IMR-90 (cell line): ENCODE results near the gene MRTO4. TPM values are rescaled to one million over a fixed set of nuclear protein-coding genes. Genes with fewer than 3 reads are reported as not detected.

Experiments used
- ATAC-seq: fragments of 200-7000 bp; cut with Tn5 transposase; 2 replicates; pipeline ENCODE4 v1.9.1; 2020; ENCODE audit warnings: low read depth, mild to moderate bottlenecking, moderate library complexity
- BruUV-seq: library from RNA; stranded (reverse); fragments of 400-500 nt; replicated peaks from 2 replicates; lab custom pipeline; 2021; lab: Mats Ljungman, UMichigan
- CTCF ChIA-PET: fragments of 300-600 bp; formaldehyde crosslinking; extraction: SDS; loops from one replicate; lab custom pipeline; 2021; ENCODE audit warnings: antibody characterized with exemption; lab: Yijun Ruan, JAX
- POLR2A ChIA-PET: fragments of 300-600 bp; sonication (Branson Sonifier 250); formaldehyde crosslinking; loops from one replicate; lab custom pipeline; 2022; ENCODE audit warnings: antibody characterized with exemption; ENCODE audit not compliant: unreplicated experiment; lab: Charles Lee
- DNase-seq: peaks from one replicate; pipeline ENCODE4 v3.0.0; 2013
- H2AFZ ChIP-seq: replicated peaks from 2 replicates; pipeline ENCODE3; 2013; ENCODE audit warnings: low read length, mild to moderate bottlenecking; ENCODE audit not compliant: poor library complexity
- H2AK5ac ChIP-seq: 2 replicates; pipeline ENCODE4 v1.6.1; 2013; ENCODE audit warnings: low read depth, low read length, inconsistent platforms
- H2AK9ac ChIP-seq: replicated peaks from 2 replicates; pipeline ENCODE3; 2013; ENCODE audit warnings: mild to moderate bottlenecking, low read depth, low read length, moderate library complexity; ENCODE audit not compliant: poor library complexity
- H2BK120ac ChIP-seq: 2 replicates; pipeline ENCODE4 v1.6.1; 2013; ENCODE audit warnings: low read depth, low read length, inconsistent platforms
- H2BK15ac ChIP-seq: 3 replicates; pipeline ENCODE4 v1.6.1; 2013; ENCODE audit warnings: low read depth, low read length, inconsistent platforms
- H2BK20ac ChIP-seq: 2 replicates; pipeline ENCODE4 v1.6.1; 2013; ENCODE audit warnings: low read depth, mild to moderate bottlenecking, inconsistent platforms, low read length, moderate library complexity
- H2BK5ac ChIP-seq: 2 replicates; pipeline ENCODE4 v1.6.1; 2013; ENCODE audit warnings: mild to moderate bottlenecking, low read depth, low read length, inconsistent platforms; ENCODE audit not compliant: poor library complexity, severe bottlenecking
- H3K14ac ChIP-seq: replicated peaks from 2 replicates; pipeline ENCODE4 v1.6.1; 2013; ENCODE audit warnings: low read depth, low read length, inconsistent platforms
- H3K18ac ChIP-seq: 2 replicates; pipeline ENCODE4 v1.6.1; 2013; ENCODE audit warnings: low read depth, low read length, control low read depth
- H3K23ac ChIP-seq: 2 replicates; pipeline ENCODE4 v1.6.1; 2013; ENCODE audit warnings: low read depth, low read length, inconsistent platforms
- H3K27ac ChIP-seq: 2 replicates; pipeline ENCODE4 v1.5.1; 2013; ENCODE audit warnings: mild to moderate bottlenecking, control low read depth, low read length; ENCODE audit not compliant: insufficient read depth
- H3K27me3 ChIP-seq: 2 replicates; pipeline ENCODE4 v1.6.1; 2013; ENCODE audit warnings: low read length; ENCODE audit not compliant: control insufficient read depth, insufficient read depth
- H3K36me3 ChIP-seq: 2 replicates; pipeline ENCODE4 v1.6.1; 2013; ENCODE audit warnings: low read length, mixed read lengths; ENCODE audit not compliant: control insufficient read depth, insufficient read depth
- H3K4ac ChIP-seq: 2 replicates; pipeline ENCODE4 v1.6.1; 2013; ENCODE audit warnings: low read depth, low read length, inconsistent platforms
- H3K4me1 ChIP-seq: 2 replicates; pipeline ENCODE4 v1.6.1; 2013; ENCODE audit warnings: low read length, mixed read lengths; ENCODE audit not compliant: control insufficient read depth, insufficient read depth
- H3K4me2 ChIP-seq: 2 replicates; pipeline ENCODE4 v1.6.1; 2013; ENCODE audit warnings: low read depth, mild to moderate bottlenecking, control low read depth, low read length, moderate library complexity
- H3K4me3 ChIP-seq: 2 replicates; pipeline ENCODE4 v1.5.1; 2013; ENCODE audit warnings: low read depth, mild to moderate bottlenecking, control low read depth, low read length, moderate library complexity; ENCODE audit not compliant: insufficient read depth
- H3K56ac ChIP-seq: 2 replicates; pipeline ENCODE4 v1.6.1; 2013; ENCODE audit warnings: low read length, inconsistent platforms; ENCODE audit not compliant: insufficient read depth; ENCODE audit errors: extremely low read depth
- H3K79me1 ChIP-seq, 2 experiments: 2 replicates each; pipeline ENCODE4 v1.6.1; 2013; ENCODE audit warnings: low read length in 2 of 2, inconsistent platforms in 1 of 2, low read depth in 1 of 2
- H3K9ac ChIP-seq: 2 replicates; pipeline ENCODE4 v1.6.1; 2013; ENCODE audit warnings: low read depth, low read length, control low read depth
- H3K9me1 ChIP-seq: 2 replicates; pipeline ENCODE4 v1.6.1; 2013; ENCODE audit warnings: low read length, inconsistent platforms; ENCODE audit not compliant: insufficient read depth
- H3K9me3 ChIP-seq: 2 replicates; pipeline ENCODE4 v1.6.1; 2013; ENCODE audit warnings: low read length; ENCODE audit not compliant: control insufficient read depth, insufficient read depth
- H4K20me1 ChIP-seq: 2 replicates; pipeline ENCODE4 v1.6.1; 2013; ENCODE audit warnings: low read length, inconsistent platforms; ENCODE audit not compliant: insufficient read depth
- H4K5ac ChIP-seq: 2 replicates; pipeline ENCODE4 v1.6.1; 2013; ENCODE audit warnings: mild to moderate bottlenecking, low read depth, low read length, control low read depth
- H4K8ac ChIP-seq, 2 experiments: 2 replicates each; pipeline ENCODE4 v1.6.1; 2013; ENCODE audit warnings: low read depth in 2 of 2, low read length in 2 of 2, control low read depth in 1 of 2, inconsistent platforms in 1 of 2
- H4K91ac ChIP-seq: 2 replicates; pipeline ENCODE4 v1.6.1; 2013; ENCODE audit warnings: low read depth, low read length, inconsistent platforms; ENCODE audit not compliant: insufficient read depth
- BHLHE40 ChIP-seq: fragments of 150-350 bp; IDR thresholded peaks from 2 replicates; pipeline ENCODE4 v1.6.1; 2016; ENCODE audit warnings: mild to moderate bottlenecking, low read depth, low read length
- FOS ChIP-seq: fragments of 150-350 bp; IDR thresholded peaks from 2 replicates; pipeline ENCODE4 v1.6.1; 2016; ENCODE audit warnings: low read depth, low read length
- MXI1 ChIP-seq: IDR thresholded peaks from 2 replicates; pipeline ENCODE4 v1.6.1; 2012; ENCODE audit warnings: low read depth, mild to moderate bottlenecking, low read length, moderate library complexity, borderline replicate concordance
- RAD21 ChIP-seq: IDR thresholded peaks from 2 replicates; pipeline ENCODE4 v1.6.1; 2012; ENCODE audit warnings: low read length, improper control_type of control experiment
- RCOR1 ChIP-seq: IDR thresholded peaks from 2 replicates; pipeline ENCODE4 v1.6.1; 2012; ENCODE audit warnings: mild to moderate bottlenecking, low read length, improper control_type of control experiment; ENCODE audit not compliant: insufficient replicate concordance
- WGBS, 2 experiments: methylation state at CpG; one replicate each; pipeline versions ENCODE4 v1.1.5 to v1.1.7; 2013; ENCODE audit warnings: missing lambda C conversion rate in 2 of 2; ENCODE audit not compliant: insufficient read length in 1 of 2; ENCODE audit errors: extremely low coverage in 2 of 2; 5-methylcytosine and 5-hydroxymethylcytosine counted together
- dilution Hi-C: fragments of 300-500 bp; cut with HindIII; formaldehyde crosslinking; loops from one replicate; pipeline ENCODE4 v1.14.3; 2018; ENCODE audit warnings: low sequenced_read_pairs; ENCODE audit not compliant: unreplicated experiment
- in situ Hi-C: fragments of 300-500 bp; cut with MboI; formaldehyde crosslinking; loops from 3 replicates; pipeline ENCODE4 v1.14.3; 2019; ENCODE audit warnings: low sequenced_read_pairs, inconsistent platforms, mixed read lengths
- intact Hi-C: fragments of 100-400 bp; cut with micrococcal nuclease; formaldehyde crosslinking; loops from 2 replicates; pipeline ENCODE4 v1.10.0; 2022
- microRNA-seq, 2 experiments: library from miRNA; stranded (forward) in 1 of 2; unstranded in 1 of 2; fragments of 10-50 nt in 1 of 2; fragments of <30 nt in 1 of 2; gene quantifications in 1 of 2; microRNA quantifications in 1 of 2; one replicate each; pipeline versions ENCODE3 to v1.1.0; 2013 to 2020; ENCODE audit not compliant: insufficient read depth in 1 of 2, insufficient read length in 1 of 2, unreplicated experiment in 1 of 2
- polyA plus RNA-seq, 3 experiments: library from polyadenylated mRNA; depleted of rRNA; stranded (reverse); fragments of >200 nt; gene quantifications; 2 replicates each; pipeline ENCODE4 v1.2.3, GENCODE V29; 2012; ENCODE audit warnings: low replicate concordance in 1 of 3
- small RNA-seq, 5 experiments: library from RNA; depleted of rRNA; stranded (forward); fragments of <200 nt; gene quantifications; one replicate each; pipeline ENCODE3, GENCODE V24; 2012
- total RNA-seq: library from RNA; depleted of rRNA; stranded (reverse); fragments of >200 nt; gene quantifications from 2 replicates; pipeline ENCODE4 v1.2.3, GENCODE V29; 2012; rRNA removed
- TF ChIP-seq, protein P1 (sequence below): conservative IDR thresholded peaks from 2 replicates; pipeline ENCODE4 v1.5.1; 2012; ENCODE audit warnings: mild to moderate bottlenecking, low read depth, low read length, improper control_type of control experiment

The MRTO4 gene
- total and polyA plus RNA-seq, 2 of the 4 experiments (the other 2 are of a cell fraction), result 48.0 to 58.1 TPM

DNA sequence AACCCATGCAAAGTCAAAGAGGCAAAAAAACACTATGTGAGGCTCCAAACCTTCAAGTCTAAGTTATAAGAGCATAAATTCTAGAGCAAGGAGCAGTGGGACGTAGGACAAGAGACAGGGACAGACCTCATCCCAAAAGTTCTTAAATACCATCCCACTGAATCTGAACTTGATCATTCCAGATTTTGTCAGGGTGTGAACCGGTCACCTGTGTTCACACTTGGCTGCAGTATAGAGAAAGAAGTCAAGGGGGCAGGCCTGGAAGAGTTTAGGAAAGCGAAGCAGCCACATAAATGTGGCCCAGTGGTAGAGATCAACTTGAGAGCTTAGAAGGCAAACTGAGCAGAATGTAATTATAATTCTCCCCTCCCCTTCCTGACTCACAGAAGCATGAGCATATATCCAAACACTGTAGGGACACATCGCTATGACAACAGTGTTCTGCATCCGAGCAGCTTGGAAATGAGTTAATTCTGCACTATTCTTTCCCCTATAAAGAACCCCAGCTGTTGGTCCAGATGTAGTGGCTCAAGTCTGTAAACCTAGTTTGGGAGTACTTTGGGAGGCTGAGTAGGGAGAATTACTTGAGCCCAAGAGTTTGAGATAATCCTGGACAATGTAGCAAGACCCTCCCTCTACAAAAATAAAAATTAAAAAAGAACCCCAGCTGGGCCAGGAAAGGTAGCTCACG, 57.7 kb downstream of the MRTO4 start:
- intact Hi-C loops (no loop called here), dilution Hi-C loops (no loop called here), in situ Hi-C loops (no loop called here)
- H2AFZ ChIP-seq, result no peak overlapping the region
- H3K18ac ChIP-seq, result no peak overlapping the region
- H3K4me3 ChIP-seq, result no peak overlapping the region
- peak; percentile 93 for DNase-seq
- H3K9ac ChIP-seq, result no peak overlapping the region
- TF ChIP-seq FOS, result 0 out of 2 replicates have a peak, but pooled peaks have one; percentile 6
- no peak for TF ChIP-seq RCOR1
- TF ChIP-seq RAD21, result 0 out of 2 replicates have a peak, but pooled peaks have one; percentile 8
- TF ChIP-seq, protein P1, sequence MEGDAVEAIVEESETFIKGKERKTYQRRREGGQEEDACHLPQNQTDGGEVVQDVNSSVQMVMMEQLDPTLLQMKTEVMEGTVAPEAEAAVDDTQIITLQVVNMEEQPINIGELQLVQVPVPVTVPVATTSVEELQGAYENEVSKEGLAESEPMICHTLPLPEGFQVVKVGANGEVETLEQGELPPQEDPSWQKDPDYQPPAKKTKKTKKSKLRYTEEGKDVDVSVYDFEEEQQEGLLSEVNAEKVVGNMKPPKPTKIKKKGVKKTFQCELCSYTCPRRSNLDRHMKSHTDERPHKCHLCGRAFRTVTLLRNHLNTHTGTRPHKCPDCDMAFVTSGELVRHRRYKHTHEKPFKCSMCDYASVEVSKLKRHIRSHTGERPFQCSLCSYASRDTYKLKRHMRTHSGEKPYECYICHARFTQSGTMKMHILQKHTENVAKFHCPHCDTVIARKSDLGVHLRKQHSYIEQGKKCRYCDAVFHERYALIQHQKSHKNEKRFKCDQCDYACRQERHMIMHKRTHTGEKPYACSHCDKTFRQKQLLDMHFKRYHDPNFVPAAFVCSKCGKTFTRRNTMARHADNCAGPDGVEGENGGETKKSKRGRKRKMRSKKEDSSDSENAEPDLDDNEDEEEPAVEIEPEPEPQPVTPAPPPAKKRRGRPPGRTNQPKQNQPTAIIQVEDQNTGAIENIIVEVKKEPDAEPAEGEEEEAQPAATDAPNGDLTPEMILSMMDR, result no peak
- peak; percentile 74; the same call in 1 of the 2 replicates for TF ChIP-seq MXI1
- peak; percentile 26; the same call in 1 of the 2 replicates for TF ChIP-seq BHLHE40
- H3K14ac ChIP-seq, result no peak overlapping the region
- no peak overlapping the region for H2BK15ac ChIP-seq
- H2AK9ac ChIP-seq, result no peak overlapping the region
- ChIA-PET POLR2A (interaction anchor here (0.5 to 0.6 kb wide), 2 partner anchors 34 to 39 kb away, joined by 3 to 5 read pairs; no protein-coding TSS in a partner anchor), CTCF (no interaction called here)
- no peaks in the 10 kb centered on the region for H3K27me3 ChIP-seq
- BruUV-seq, result no TSS peak
- no peak overlapping the region for H2BK5ac ChIP-seq
- no peak overlapping the region for H4K91ac ChIP-seq
- no peak overlapping the region for H3K4ac ChIP-seq
- H2BK20ac ChIP-seq, result no peak overlapping the region
- no peak overlapping the region for H4K5ac ChIP-seq
- H4K8ac ChIP-seq, result no peak overlapping the region
- H3K23ac ChIP-seq, result 0 out of 2 replicates have a peak overlapping the region, but pooled peaks have one; percentile 2
- H3K27ac ChIP-seq, result no peak overlapping the region; the same call in 1 of the 2 replicates
- H3K79me1 ChIP-seq, result peaks cover 18 to 53% of the 10 kb centered on the region in 2 experiments
- H2BK120ac ChIP-seq, result no peak overlapping the region
- ATAC-seq, result peak; percentile 14
- H3K36me3 ChIP-seq, result peaks cover 35% of the 10 kb centered on the region
- WGBS, 2 experiments, result 100% methylated on average over 1 of the region's 6 CpGs; no CpG with 5 or more reads in 1 of the 2 experiments
- peaks cover 18% of the 10 kb centered on the region for H3K4me1 ChIP-seq
- no peaks in the 10 kb centered on the region for H3K9me3 ChIP-seq
- H4K20me1 ChIP-seq, result peaks cover 21% of the 10 kb centered on the region
- no peak overlapping the region for H3K56ac ChIP-seq
- peaks cover 21% of the 10 kb centered on the region for H3K9me1 ChIP-seq
- H2AK5ac ChIP-seq, result no peak overlapping the region
- H3K4me2 ChIP-seq, result peak overlapping the region; percentile 33; the same call in 1 of the 2 replicates

Small RNA genes lying within 50 kb of the gene (microRNA-seq; reads per million reads assigned to microRNA genes)
- not detected for gene RNU6-1099P (ENCODE audit: insufficient read depth, insufficient read length)

Small RNA genes lying within 50 kb of the gene (small RNA-seq; reads per million reads assigned to genes)
- gene RNU6-1099P, result 0 to 6.6 (median 0) reads per million in 5 experiments

Other genes with a start within 250 kb of the MRTO4 start
- 77.8 and 87.8 TPM in 2 replicates for gene UBR4, start 41.5 kb upstream of the MRTO4 start, total RNA-seq
- gene UBR4, start 41.5 kb upstream of the MRTO4 start, polyA plus RNA-seq (2012; rRNA removed), result 102 and 121 TPM in 2 replicates
- 55.3 and 65.4 TPM in 2 replicates for gene EMC1, start 281 bp upstream of the MRTO4 start, total RNA-seq
- 114 and 128 TPM in 2 replicates for gene EMC1, start 281 bp upstream of the MRTO4 start, polyA plus RNA-seq (2012; rRNA removed)
- under 0.01 and 0.18 TPM in 2 replicates for gene AKR7A3, start 37.0 kb downstream of the MRTO4 start, total RNA-seq
- 0.62 and 0.66 TPM in 2 replicates for gene AKR7A3, start 37.0 kb downstream of the MRTO4 start, polyA plus RNA-seq (2012; rRNA removed)
- 50.5 and 60.2 TPM in 2 replicates for gene AKR7A2, start 60.3 kb downstream of the MRTO4 start, total RNA-seq
- 55.8 and 70.8 TPM in 2 replicates for gene AKR7A2, start 60.3 kb downstream of the MRTO4 start, polyA plus RNA-seq (2012; rRNA removed)
- 6.8 and 7.5 TPM in 2 replicates for gene SLC66A1, start 60.5 kb downstream of the MRTO4 start, total RNA-seq
- 18.9 and 22.3 TPM in 2 replicates for gene SLC66A1, start 60.5 kb downstream of the MRTO4 start, polyA plus RNA-seq (2012; rRNA removed)
- gene CAPZB, start 233.7 kb downstream of the MRTO4 start, total RNA-seq, result 180 and 216 TPM in 2 replicates
- gene CAPZB, start 233.7 kb downstream of the MRTO4 start, polyA plus RNA-seq (2012; rRNA removed), result 271 and 304 TPM in 2 replicates